HCT116 (cell line): Measurements from ENCODE around the gene CFAP92. TPM values are rescaled to one million over a fixed set of nuclear protein-coding genes. Genes with fewer than 3 reads are reported as not detected.

ENCODE experiments used
- ATAC-seq: fragments of 200-7000 bp; cut with Tn5 transposase; 2 replicates; pipeline ENCODE4 v1.9.1; 2020; ENCODE audit warnings: mild to moderate bottlenecking, moderate library complexity
- BruUV-seq: library from RNA; stranded (reverse); fragments of 400-500 nt; replicated peaks from 2 replicates; lab custom pipeline; 2021; lab: Mats Ljungman, UMichigan
- CTCF ChIA-PET: fragments of 300-600 bp; sonication (Branson Sonifier 250); formaldehyde crosslinking; loops from one replicate; lab custom pipeline; 2021; ENCODE audit warnings: antibody characterized with exemption; lab: Charles Lee
- POLR2A ChIA-PET: fragments of 300-600, 350-600 bp; sonication (Branson Sonifier 250); formaldehyde crosslinking; loops from one replicate; lab custom pipeline; 2021; ENCODE audit warnings: antibody characterized with exemption; lab: Charles Lee
- RAD21 ChIA-PET, 2 experiments: fragments of 300-600 bp; sonication (Branson Sonifier 250); formaldehyde crosslinking; loops; one replicate each; lab custom pipeline; 2023; ENCODE audit warnings: low total read pairs in 2 of 2; ENCODE audit not compliant: uncharacterized antibody in 2 of 2, unreplicated experiment in 2 of 2, low non-redundant PET in 1 of 2; lab: Charles Lee
- DNase-seq: peaks from one replicate; pipeline ENCODE4 v3.0.0-alpha.2; 2010; ENCODE audit warnings: low read depth, low spot score
- H2AFZ ChIP-seq: fragments of 200-600 bp; shearing (Covaris generic), sonication (generic); 2 replicates; pipeline ENCODE4 v1.6.1; 2017; ENCODE audit warnings: low read depth, mixed run types, mixed read lengths, antibody characterized with exemption, low read length; ENCODE audit not compliant: poor library complexity, severe bottlenecking
- H3K27ac ChIP-seq: 2 replicates; pipeline ENCODE4 v1.5.1; 2012; ENCODE audit warnings: low read depth, low read length
- H3K27me3 ChIP-seq: fragments of 200-600 bp; sonication (generic); 2 replicates; pipeline ENCODE4 v1.6.1; 2016; ENCODE audit warnings: mixed run types, low read length, mixed read lengths; ENCODE audit not compliant: insufficient read depth
- H3K36me3 ChIP-seq, 2 experiments: fragments of 200-500 bp in 1 of 2; fragments of 200-600 bp in 1 of 2; sonication (Bioruptor generic) in 1 of 2; sonication (generic) in 1 of 2; 2 replicates each; pipeline versions ENCODE4 v1.5.1 to v1.6.1; 2014 to 2016; ENCODE audit warnings: low read length in 2 of 2, inconsistent platforms in 1 of 2, mixed read lengths in 1 of 2, mixed run types in 1 of 2; ENCODE audit not compliant: insufficient read depth in 2 of 2, control insufficient read depth in 1 of 2
- H3K4me1 ChIP-seq, 2 experiments: fragments of 200-600 bp in 1 of 2; sonication (generic) in 1 of 2; 2 replicates each; pipeline versions ENCODE4 v1.5.1 to v1.6.1; 2012 to 2017; ENCODE audit warnings: low read length in 2 of 2, inconsistent platforms in 1 of 2, mild to moderate bottlenecking in 1 of 2, mixed read lengths in 1 of 2, mixed run types in 1 of 2, moderate library complexity in 1 of 2; ENCODE audit not compliant: insufficient read depth in 2 of 2, control insufficient read depth in 1 of 2
- H3K4me2 ChIP-seq: fragments of 200-600 bp; sonication (generic); 2 replicates; pipeline ENCODE4 v1.6.1; 2017; ENCODE audit warnings: mixed run types, low read length, mixed read lengths
- H3K4me3 ChIP-seq, 2 experiments: fragments of 200-600 bp in 1 of 2; sonication (generic) in 1 of 2; replicated peaks in 1 of 2; 2 replicates each; pipeline ENCODE4 v1.5.1; 2011 to 2016; ENCODE audit warnings: low read length in 2 of 2, control low read depth in 1 of 2, low read depth in 1 of 2, mild to moderate bottlenecking in 1 of 2, mixed read lengths in 1 of 2, mixed run types in 1 of 2
- H3K79me2 ChIP-seq: fragments of 200-600 bp; sonication (generic); 2 replicates; pipeline ENCODE4 v1.6.1; 2017; ENCODE audit warnings: mild to moderate bottlenecking, mixed run types, low read length, moderate library complexity, mixed read lengths; ENCODE audit not compliant: insufficient read depth
- H3K9ac ChIP-seq: fragments of 200-600 bp; sonication (generic); 2 replicates; pipeline ENCODE4 v1.6.1; 2016; ENCODE audit warnings: low read length, mixed read lengths
- H3K9me2 ChIP-seq: fragments of 200-600 bp; sonication (generic), shearing (Covaris generic); 2 replicates; pipeline ENCODE4 v1.6.1; 2017; ENCODE audit warnings: mixed run types, mild to moderate bottlenecking, moderate library complexity; ENCODE audit not compliant: insufficient read depth
- H3K9me3 ChIP-seq, 2 experiments: fragments of 200-500 bp in 1 of 2; fragments of 200-600 bp in 1 of 2; sonication (Bioruptor generic) in 1 of 2; sonication (generic) in 1 of 2; 2 replicates each; pipeline ENCODE4 v1.6.1; 2014 to 2017; ENCODE audit warnings: low read length in 2 of 2, mixed read lengths in 2 of 2, inconsistent platforms in 1 of 2, low read depth in 1 of 2, mild to moderate bottlenecking in 1 of 2, mixed run types in 1 of 2, moderate library complexity in 1 of 2; ENCODE audit not compliant: control insufficient read depth in 1 of 2, insufficient read depth in 1 of 2
- H4K20me1 ChIP-seq: fragments of 200-600 bp; sonication (generic), shearing (Covaris generic); 2 replicates; pipeline ENCODE4 v1.6.1; 2017; ENCODE audit warnings: mixed run types, mild to moderate bottlenecking, moderate library complexity; ENCODE audit not compliant: insufficient read depth
- ATF3 ChIP-seq: IDR thresholded peaks from 2 replicates; pipeline ENCODE4 v1.6.1; 2012
- CBX3 ChIP-seq: IDR thresholded peaks from 2 replicates; pipeline ENCODE4 v1.6.1; 2012; ENCODE audit warnings: low read depth
- CEBPB ChIP-seq: IDR thresholded peaks from 2 replicates; pipeline ENCODE4 v1.6.1; 2012; ENCODE audit warnings: low read depth
- CTCF ChIP-seq, 3 experiments: fragments of 200-600 bp in 1 of 3; sonication (generic) in 1 of 3; IDR thresholded peaks in 2 of 3; conservative IDR thresholded peaks in 1 of 3; 2 replicates each; pipeline ENCODE4 v1.5.1; 2012 to 2017; ENCODE audit warnings: low read depth in 2 of 3, low read length in 2 of 3, antibody characterized with exemption in 1 of 3, borderline replicate concordance in 1 of 3, control low read depth in 1 of 3, mild to moderate bottlenecking in 1 of 3, mixed read lengths in 1 of 3, mixed run types in 1 of 3, moderate library complexity in 1 of 3; ENCODE audit not compliant: insufficient read depth in 1 of 3
- EZH2phosphoT487 ChIP-seq: fragments of 200-600 bp; IDR thresholded peaks from 2 replicates; pipeline ENCODE4 v1.6.1; 2018; ENCODE audit warnings: antibody characterized with exemption, borderline replicate concordance
- JUND ChIP-seq: IDR thresholded peaks from 2 replicates; pipeline ENCODE4 v1.6.1; 2012
- POLR2A ChIP-seq: IDR thresholded peaks from 2 replicates; pipeline ENCODE4 v1.7.0; 2011; ENCODE audit warnings: borderline replicate concordance; ENCODE audit not compliant: insufficient read depth, insufficient read length; ENCODE audit errors: extremely low read depth
- RAD21 ChIP-seq: IDR thresholded peaks from 2 replicates; pipeline ENCODE4 v1.6.1; 2012; ENCODE audit warnings: low read depth, mild to moderate bottlenecking
- SP1 ChIP-seq: IDR thresholded peaks from 2 replicates; pipeline ENCODE4 v1.6.1; 2012; ENCODE audit warnings: low read depth
- SRF ChIP-seq: IDR thresholded peaks from 2 replicates; pipeline ENCODE4 v1.6.1; 2012; ENCODE audit warnings: low read depth
- ZFX ChIP-seq: fragments of 450-650 bp; IDR thresholded peaks from 2 replicates; pipeline ENCODE4 v1.6.1; 2017
- ZNF274 ChIP-seq: fragments of 200-500 bp; sonication (Bioruptor generic); IDR thresholded peaks from 2 replicates; pipeline ENCODE4 v1.6.1; 2014; ENCODE audit warnings: mild to moderate bottlenecking, low read depth, low read length, inconsistent platforms
- intact Hi-C: fragments of 100-400 bp; cut with micrococcal nuclease; formaldehyde crosslinking; loops from 2 replicates; pipeline ENCODE4 v1.10.0; 2022
- total RNA-seq: library from RNA; stranded (reverse); gene quantifications from one replicate; pipeline ENCODE4 v1.2.1, GENCODE V29; 2021; ENCODE audit not compliant: unreplicated experiment
- TF ChIP-seq, protein P1 (sequence below): IDR thresholded peaks from 2 replicates; pipeline ENCODE4 v1.6.1; 2012
- TF ChIP-seq, protein P2 (sequence below): IDR thresholded peaks from 2 replicates; pipeline ENCODE4 v1.6.1; 2011; ENCODE audit warnings: mild to moderate bottlenecking, low read length, moderate library complexity; ENCODE audit not compliant: insufficient replicate concordance; ENCODE audit errors: extremely low read depth
- TF ChIP-seq, protein P3 (sequence below): IDR thresholded peaks from 2 replicates; pipeline ENCODE4 v1.6.1; 2012; ENCODE audit warnings: low read depth

CFAP92 gene
- total RNA-seq, 1 experiment from 2014 or later = 3.6 TPM

DNA sequence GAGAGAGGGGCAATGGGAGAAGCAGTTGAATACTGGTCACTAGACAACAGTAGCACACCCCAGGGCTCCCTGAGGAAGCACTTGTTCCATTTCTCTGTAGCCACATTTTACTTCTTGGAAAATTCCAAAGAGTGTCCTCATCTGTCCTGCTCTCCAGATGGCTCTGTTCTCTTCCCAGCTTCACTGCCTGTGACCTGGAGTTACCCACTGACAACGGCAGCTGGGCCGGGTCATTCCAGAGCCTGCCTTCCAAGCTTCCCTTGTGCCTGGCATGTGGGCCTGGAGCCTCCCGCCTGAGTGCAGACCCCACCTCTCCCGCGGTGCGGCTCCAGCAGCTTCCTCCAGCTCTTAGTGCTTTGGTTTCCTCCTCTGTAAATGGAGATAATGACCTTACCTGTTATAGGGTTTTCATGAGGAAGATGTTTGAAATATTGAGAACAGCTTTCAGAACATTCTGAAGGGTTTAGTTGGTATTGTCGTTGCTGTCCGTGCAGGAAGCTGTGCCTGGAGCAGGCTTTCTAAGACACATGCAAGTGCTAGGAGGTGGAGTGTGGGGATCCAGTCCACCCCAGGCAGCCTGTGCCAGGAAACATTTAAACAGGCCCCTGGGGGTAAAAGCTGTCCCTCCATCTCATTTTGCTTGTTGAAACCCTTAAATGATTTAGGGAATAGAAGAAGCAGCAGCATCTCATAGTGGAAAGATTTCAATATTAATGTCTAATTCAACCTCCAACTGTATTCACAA is 32.0 kb upstream of the CFAP92 start (continued):
- TF ChIP-seq, protein P1, sequence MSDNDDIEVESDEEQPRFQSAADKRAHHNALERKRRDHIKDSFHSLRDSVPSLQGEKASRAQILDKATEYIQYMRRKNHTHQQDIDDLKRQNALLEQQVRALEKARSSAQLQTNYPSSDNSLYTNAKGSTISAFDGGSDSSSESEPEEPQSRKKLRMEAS = no peak
- no peak for TF ChIP-seq CBX3
- no peak for TF ChIP-seq ATF3
- TF ChIP-seq, all 23 proteins: peak for 0

- H3K9me2 ChIP-seq = no peaks in the 10 kb centered on the region
- no peaks in the 10 kb centered on the region for H3K79me2 ChIP-seq
- ChIA-PET POLR2A (no interaction called here), CTCF (interaction anchor here (1.5 to 1.7 kb wide), 2 partner anchors 55 to 221 kb away, joined by 4 read pairs; no protein-coding TSS in a partner anchor), RAD21 (interaction anchor here in 1 of 2 experiments (0.8 kb wide), 1 partner anchor 375 kb away, joined by 3 read pairs; no protein-coding TSS in a partner anchor)
- no peak overlapping the region for H3K4me2 ChIP-seq
- DNase-seq (no peak), ATAC-seq (no peak)
- H3K4me3 ChIP-seq = no peak overlapping the region
- H3K36me3 ChIP-seq = no peaks in the 10 kb centered on the region
- intact Hi-C loops = loop anchor here (10.0 kb wide), 1 partner anchor 220 kb away; the partner anchor contains the start of gene COPG1
- H3K27ac ChIP-seq = no peak overlapping the region
- H3K9me3 ChIP-seq = no peaks in the 10 kb centered on the region
- no peaks in the 10 kb centered on the region for H3K27me3 ChIP-seq
- H4K20me1 ChIP-seq = no peaks in the 10 kb centered on the region
- peaks cover 17 to 31% of the 10 kb centered on the region in 2 experiments for H3K4me1 ChIP-seq
- no peak overlapping the region for H2AFZ ChIP-seq
- no TSS peak for BruUV-seq
- no peak overlapping the region for H3K9ac ChIP-seq
- TF ChIP-seq SP1 (no peak), EZH2phosphoT487 (no peak), CEBPB (no peak), POLR2A (no peak), ZFX (no peak), SRF (no peak), JUND (no peak), CTCF (IDR thresholded peaks at IDR 0.05 in 2 of 3, conservative IDR thresholded peaks at IDR 0.05 in 1 of 3; ENCODE audit: borderline replicate concordance in 1 of 3, insufficient read depth in 1 of 3, low read depth in 2 of 3, low read length in 2 of 3) (no peak), CBX3 (no peak), ATF3 (no peak), RAD21 (no peak), ZNF274 (no peak)
- TF ChIP-seq, protein P2, sequence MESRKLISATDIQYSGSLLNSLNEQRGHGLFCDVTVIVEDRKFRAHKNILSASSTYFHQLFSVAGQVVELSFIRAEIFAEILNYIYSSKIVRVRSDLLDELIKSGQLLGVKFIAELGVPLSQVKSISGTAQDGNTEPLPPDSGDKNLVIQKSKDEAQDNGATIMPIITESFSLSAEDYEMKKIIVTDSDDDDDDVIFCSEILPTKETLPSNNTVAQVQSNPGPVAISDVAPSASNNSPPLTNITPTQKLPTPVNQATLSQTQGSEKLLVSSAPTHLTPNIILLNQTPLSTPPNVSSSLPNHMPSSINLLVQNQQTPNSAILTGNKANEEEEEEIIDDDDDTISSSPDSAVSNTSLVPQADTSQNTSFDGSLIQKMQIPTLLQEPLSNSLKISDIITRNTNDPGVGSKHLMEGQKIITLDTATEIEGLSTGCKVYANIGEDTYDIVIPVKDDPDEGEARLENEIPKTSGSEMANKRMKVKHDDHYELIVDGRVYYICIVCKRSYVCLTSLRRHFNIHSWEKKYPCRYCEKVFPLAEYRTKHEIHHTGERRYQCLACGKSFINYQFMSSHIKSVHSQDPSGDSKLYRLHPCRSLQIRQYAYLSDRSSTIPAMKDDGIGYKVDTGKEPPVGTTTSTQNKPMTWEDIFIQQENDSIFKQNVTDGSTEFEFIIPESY = no peak
- TF ChIP-seq, protein P1 = no peak
- TF ChIP-seq, protein P3, sequence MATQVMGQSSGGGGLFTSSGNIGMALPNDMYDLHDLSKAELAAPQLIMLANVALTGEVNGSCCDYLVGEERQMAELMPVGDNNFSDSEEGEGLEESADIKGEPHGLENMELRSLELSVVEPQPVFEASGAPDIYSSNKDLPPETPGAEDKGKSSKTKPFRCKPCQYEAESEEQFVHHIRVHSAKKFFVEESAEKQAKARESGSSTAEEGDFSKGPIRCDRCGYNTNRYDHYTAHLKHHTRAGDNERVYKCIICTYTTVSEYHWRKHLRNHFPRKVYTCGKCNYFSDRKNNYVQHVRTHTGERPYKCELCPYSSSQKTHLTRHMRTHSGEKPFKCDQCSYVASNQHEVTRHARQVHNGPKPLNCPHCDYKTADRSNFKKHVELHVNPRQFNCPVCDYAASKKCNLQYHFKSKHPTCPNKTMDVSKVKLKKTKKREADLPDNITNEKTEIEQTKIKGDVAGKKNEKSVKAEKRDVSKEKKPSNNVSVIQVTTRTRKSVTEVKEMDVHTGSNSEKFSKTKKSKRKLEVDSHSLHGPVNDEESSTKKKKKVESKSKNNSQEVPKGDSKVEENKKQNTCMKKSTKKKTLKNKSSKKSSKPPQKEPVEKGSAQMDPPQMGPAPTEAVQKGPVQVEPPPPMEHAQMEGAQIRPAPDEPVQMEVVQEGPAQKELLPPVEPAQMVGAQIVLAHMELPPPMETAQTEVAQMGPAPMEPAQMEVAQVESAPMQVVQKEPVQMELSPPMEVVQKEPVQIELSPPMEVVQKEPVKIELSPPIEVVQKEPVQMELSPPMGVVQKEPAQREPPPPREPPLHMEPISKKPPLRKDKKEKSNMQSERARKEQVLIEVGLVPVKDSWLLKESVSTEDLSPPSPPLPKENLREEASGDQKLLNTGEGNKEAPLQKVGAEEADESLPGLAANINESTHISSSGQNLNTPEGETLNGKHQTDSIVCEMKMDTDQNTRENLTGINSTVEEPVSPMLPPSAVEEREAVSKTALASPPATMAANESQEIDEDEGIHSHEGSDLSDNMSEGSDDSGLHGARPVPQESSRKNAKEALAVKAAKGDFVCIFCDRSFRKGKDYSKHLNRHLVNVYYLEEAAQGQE = no peak
These were observed 31.2 kb upstream of the CFAP92 start for GRCh38 chr3:129025108-129025507.
